Peyer's patch (tissue), 4 donors: ENCODE measurements around the gene DIS3L. TPM values are rescaled to one million over a fixed set of nuclear protein-coding genes. Genes with fewer than 3 reads are reported as not detected.
"Not testable (repeated sequence)": the region's sequence is repeated elsewhere in the genome, so short reads cannot be mapped to it uniquely, and the experiment has no call there.

ENCODE experiments used
- DNase-seq, 3 donors: peaks; one replicate each; pipeline ENCODE4 v3.0.0-alpha.2; 2017 to 2019
- H3K27ac ChIP-seq, 4 donors: fragments of 200-600 bp; sonication (generic); one replicate each; pipeline ENCODE4 v1.5.1; 2016 to 2019
- H3K27me3 ChIP-seq, 2 donors: fragments of 200-600 bp; sonication (generic); one replicate each; pipeline ENCODE4 v1.5.1; 2019
- H3K36me3 ChIP-seq, 3 donors: fragments of 200-600 bp; sonication (generic); one replicate each; pipeline ENCODE4 v1.5.1; 2016 to 2019
- H3K4me1 ChIP-seq, 4 donors: fragments of 200-600 bp; sonication (generic); one replicate each; pipeline ENCODE4 v1.5.1; 2016 to 2019
- H3K4me3 ChIP-seq, 4 donors: fragments of 200-600 bp; sonication (generic); 1 replicate in 3 of 4; 2 replicates in 1 of 4; pipeline ENCODE4 v1.5.1; 2016 to 2019; ENCODE audit warnings: mild to moderate bottlenecking in 1 of 4
- H3K9me3 ChIP-seq, 4 donors: fragments of 200-600 bp; sonication (generic); one replicate each; pipeline ENCODE4 v1.5.1; 2016 to 2019; ENCODE audit warnings: mild to moderate bottlenecking in 1 of 4
- POLR2A ChIP-seq, 2 donors: fragments of 450-650 bp; IDR thresholded peaks; one replicate each; pipeline ENCODE4 v1.5.1; 2017; ENCODE audit warnings: antibody characterized with exemption in 2 of 2, mild to moderate bottlenecking in 2 of 2, moderate library complexity in 2 of 2
- total RNA-seq, 4 donors: library from RNA; depleted of rRNA; stranded (reverse); fragments of >200 nt; gene quantifications; one replicate each; pipeline ENCODE4 v1.1.0, GENCODE V29; 2016
- TF ChIP-seq, protein P1 (sequence below), 6 experiments: fragments of 450-650 bp in 4 of 6; fragments of 200-600 bp in 2 of 6; sonication (generic) in 1 of 6; IDR thresholded peaks; one replicate each; pipeline ENCODE4 v1.5.1; 2017 to 2019; ENCODE audit warnings: antibody characterized with exemption in 6 of 6, mild to moderate bottlenecking in 3 of 6, moderate library complexity in 1 of 6

The DIS3L gene
- total RNA-seq, 4 donors from 2014 or later, result 10.9 to 44.6 (median 30.0) TPM

- no peak for DNase-seq
- peaks cover 0 to 33% of the 10 kb centered on the region in 2 donors for H3K27me3 ChIP-seq
- no peak overlapping the region for H3K27ac ChIP-seq
- H3K4me3 ChIP-seq, result no peak overlapping the region
- H3K4me1 ChIP-seq, result peaks cover 3 to 29% (median 20%) of the 10 kb centered on the region in 4 donors
- H3K9me3 ChIP-seq, result no peaks in the 10 kb centered on the region
- no peak for TF ChIP-seq POLR2A (IDR thresholded peaks at IDR 0.05)
- TF ChIP-seq, protein P1, sequence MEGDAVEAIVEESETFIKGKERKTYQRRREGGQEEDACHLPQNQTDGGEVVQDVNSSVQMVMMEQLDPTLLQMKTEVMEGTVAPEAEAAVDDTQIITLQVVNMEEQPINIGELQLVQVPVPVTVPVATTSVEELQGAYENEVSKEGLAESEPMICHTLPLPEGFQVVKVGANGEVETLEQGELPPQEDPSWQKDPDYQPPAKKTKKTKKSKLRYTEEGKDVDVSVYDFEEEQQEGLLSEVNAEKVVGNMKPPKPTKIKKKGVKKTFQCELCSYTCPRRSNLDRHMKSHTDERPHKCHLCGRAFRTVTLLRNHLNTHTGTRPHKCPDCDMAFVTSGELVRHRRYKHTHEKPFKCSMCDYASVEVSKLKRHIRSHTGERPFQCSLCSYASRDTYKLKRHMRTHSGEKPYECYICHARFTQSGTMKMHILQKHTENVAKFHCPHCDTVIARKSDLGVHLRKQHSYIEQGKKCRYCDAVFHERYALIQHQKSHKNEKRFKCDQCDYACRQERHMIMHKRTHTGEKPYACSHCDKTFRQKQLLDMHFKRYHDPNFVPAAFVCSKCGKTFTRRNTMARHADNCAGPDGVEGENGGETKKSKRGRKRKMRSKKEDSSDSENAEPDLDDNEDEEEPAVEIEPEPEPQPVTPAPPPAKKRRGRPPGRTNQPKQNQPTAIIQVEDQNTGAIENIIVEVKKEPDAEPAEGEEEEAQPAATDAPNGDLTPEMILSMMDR (IDR thresholded peaks at IDR 0.05), result no peak
- H3K36me3 ChIP-seq, result no peaks in the 10 kb centered on the region
Observed at GRCh38 chr15:66254951-66255676, 38.3 kb upstream of the DIS3L start.

- H3K9me3 ChIP-seq, result no peaks in the 10 kb centered on the region
- H3K4me1 ChIP-seq, result peaks cover 3 to 28% (median 20%) of the 10 kb centered on the region in 4 donors
- TF ChIP-seq, protein P1 (IDR thresholded peaks at IDR 0.05), result no peak
- no peak for TF ChIP-seq POLR2A (IDR thresholded peaks at IDR 0.05)
- no peaks in the 10 kb centered on the region for H3K36me3 ChIP-seq
- H3K27ac ChIP-seq, result no peak overlapping the region
- peaks cover 0 to 32% of the 10 kb centered on the region in 2 donors for H3K27me3 ChIP-seq
- no peak for DNase-seq
- no peak overlapping the region for H3K4me3 ChIP-seq
Observed at GRCh38 chr15:66256692-66257091, 36.7 kb upstream of the DIS3L start.

DNA sequence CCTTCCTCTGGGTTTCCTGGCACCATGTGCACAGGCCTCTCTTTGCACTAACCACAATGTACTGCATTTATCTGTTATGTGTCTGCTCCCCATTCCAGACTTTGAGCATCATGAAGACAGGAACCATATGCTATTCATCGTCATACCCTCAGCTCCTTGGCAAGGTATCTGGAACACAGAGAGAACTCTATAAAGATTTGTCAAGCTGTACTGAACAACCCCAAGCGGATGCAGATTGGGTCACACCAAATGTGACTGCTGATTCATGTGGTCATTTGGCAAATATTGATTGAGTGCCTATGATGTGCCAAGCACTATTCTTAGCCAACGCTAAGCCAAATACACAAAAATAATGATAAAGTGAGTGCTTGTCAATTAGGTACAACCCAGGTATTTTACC is 32.3 kb upstream of the DIS3L start:
- no peak overlapping the region for H3K4me3 ChIP-seq
- TF ChIP-seq, protein P1 (IDR thresholded peaks at IDR 0.05), result no peak
- TF ChIP-seq POLR2A (IDR thresholded peaks at IDR 0.05), result no peak
- no peaks in the 10 kb centered on the region for H3K36me3 ChIP-seq
- H3K27ac ChIP-seq, result no peak overlapping the region
- H3K27me3 ChIP-seq, result no peaks in the 10 kb centered on the region
- H3K9me3 ChIP-seq, result no peaks in the 10 kb centered on the region
- H3K4me1 ChIP-seq, result no peaks in the 10 kb centered on the region
- no peak for DNase-seq

DNA sequence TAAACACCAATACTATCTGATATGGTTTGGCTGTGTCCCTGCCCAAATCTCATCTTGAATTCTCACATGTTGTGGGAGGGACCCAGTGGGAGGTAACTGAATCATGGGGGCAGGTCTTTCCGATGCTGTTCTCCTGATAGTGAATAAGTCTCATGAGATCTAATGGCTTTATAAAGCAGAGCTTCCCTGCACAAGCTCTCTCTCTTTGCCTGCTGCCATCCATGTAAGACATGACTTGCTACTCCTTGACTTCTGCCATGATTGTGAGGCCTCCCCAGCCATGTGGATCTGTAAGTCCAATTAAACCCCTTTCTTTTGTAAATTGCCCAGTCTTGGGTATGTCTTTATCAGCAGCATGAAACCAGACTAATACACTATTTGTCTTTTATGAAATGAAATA is 30.5 kb upstream of the DIS3L start:
- not testable (repeated sequence) for DNase-seq, H3K4me1 ChIP-seq, H3K4me3 ChIP-seq, H3K36me3 ChIP-seq, H3K27me3 ChIP-seq, H3K9me3 ChIP-seq, H3K27ac ChIP-seq

DNA sequence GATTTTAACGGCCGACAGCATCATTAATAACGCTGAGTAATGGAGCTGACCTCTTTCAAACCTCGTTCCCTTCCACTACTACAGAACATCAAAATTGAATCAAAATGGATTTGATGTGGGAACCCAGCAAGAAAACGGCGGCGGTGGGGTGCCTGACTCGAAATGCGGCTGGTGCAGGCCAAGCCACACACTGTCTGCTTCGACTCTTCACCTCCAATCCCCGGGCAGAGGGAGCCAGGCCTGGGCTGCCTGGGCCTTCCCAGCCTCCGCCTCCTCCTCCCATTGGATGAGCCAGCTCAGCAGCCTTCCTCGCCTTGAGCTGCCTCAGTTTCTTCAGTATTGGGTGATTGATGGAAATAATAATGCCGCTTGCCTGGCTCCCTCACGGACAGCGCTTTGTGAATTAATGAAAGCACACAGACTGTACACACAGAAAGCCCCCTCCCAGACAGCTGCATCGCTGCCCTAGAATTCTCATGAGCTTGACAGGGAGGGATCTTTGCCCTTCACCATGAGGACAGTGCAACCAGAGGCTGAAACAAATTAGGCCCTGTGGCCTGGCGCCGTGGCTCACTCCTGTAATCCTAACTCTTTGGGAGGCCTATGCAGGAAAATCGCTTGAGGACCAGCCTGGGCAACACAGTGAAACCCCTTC is 28.4 kb upstream of the DIS3L start:
- DNase-seq, result no peak
- no peaks in the 10 kb centered on the region for H3K36me3 ChIP-seq
- no peaks in the 10 kb centered on the region for H3K4me1 ChIP-seq
- H3K27ac ChIP-seq, result no peak overlapping the region
- TF ChIP-seq POLR2A (IDR thresholded peaks at IDR 0.05), result no peak
- TF ChIP-seq, protein P1 (IDR thresholded peaks at IDR 0.05), result no peak
- H3K27me3 ChIP-seq, result no peaks in the 10 kb centered on the region
- no peak overlapping the region for H3K4me3 ChIP-seq
- H3K9me3 ChIP-seq, result no peaks in the 10 kb centered on the region

DNA sequence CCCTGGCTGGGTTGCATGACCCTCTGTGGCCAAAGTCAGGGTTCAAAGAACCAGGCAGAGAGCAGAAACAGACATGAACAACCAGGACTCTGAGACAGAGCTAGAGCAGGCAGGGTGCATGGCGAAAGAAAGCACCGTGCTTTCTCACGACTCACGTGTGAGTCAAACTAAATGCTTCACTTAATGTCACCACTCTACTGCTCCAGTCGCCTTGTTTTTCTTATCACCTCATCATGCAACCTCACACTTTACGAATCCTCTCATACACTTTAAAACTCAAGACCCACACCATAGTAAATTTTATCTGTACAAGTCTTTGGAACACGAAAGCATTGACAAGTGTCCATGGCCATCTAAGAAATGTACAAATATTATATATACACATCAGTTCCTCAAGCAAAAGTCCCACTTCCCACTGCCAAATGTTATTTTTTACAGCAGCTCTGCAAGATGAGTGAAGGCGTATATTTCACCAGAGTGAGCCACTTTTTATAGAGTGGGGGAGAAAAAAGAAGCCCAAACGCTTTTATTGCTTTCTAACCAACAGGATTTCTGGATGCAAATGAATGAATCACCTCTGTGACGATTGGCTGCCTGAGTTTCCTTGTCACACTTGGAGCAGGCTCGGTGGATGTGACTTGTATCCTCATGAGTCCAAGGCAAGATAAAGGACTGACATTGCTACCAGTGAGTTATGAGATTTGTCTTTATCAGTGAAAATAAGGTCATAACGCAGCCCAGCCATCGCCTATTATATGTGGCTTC is 23.9 kb upstream of the DIS3L start:
- no peak for TF ChIP-seq POLR2A (IDR thresholded peaks at IDR 0.05)
- TF ChIP-seq, protein P1 (IDR thresholded peaks at IDR 0.05), result no peak
- no peak for DNase-seq
- H3K9me3 ChIP-seq, result no peaks in the 10 kb centered on the region
- no peaks in the 10 kb centered on the region for H3K27me3 ChIP-seq
- no peak overlapping the region for H3K4me3 ChIP-seq
- H3K27ac ChIP-seq, result no peak overlapping the region
- no peaks in the 10 kb centered on the region for H3K36me3 ChIP-seq
- no peaks in the 10 kb centered on the region for H3K4me1 ChIP-seq
